Cardiac muscle cell (in vitro differentiated cells and primary cell): Measurements from ENCODE around the gene UBE2Q2. TPM values are rescaled to one million over a fixed set of nuclear protein-coding genes. Genes with fewer than 3 reads are reported as not detected.

Experiments used
- DNase-seq, 2 donors: peaks; one replicate each; pipeline versions ENCODE4 v3.0.0 to v3.0.0-alpha.2; 2010 to 2017; ENCODE audit warnings: low read depth in 1 of 2, low spot score in 1 of 2
- H3K27ac ChIP-seq: fragments of 200-600 bp; sonication (generic); 2 replicates; pipeline ENCODE4 v1.5.1; 2016
- H3K27me3 ChIP-seq: fragments of 200-600 bp; sonication (generic); 2 replicates; pipeline ENCODE4 v1.6.0; 2016; ENCODE audit warnings: control low read depth
- H3K36me3 ChIP-seq: fragments of 200-600 bp; sonication (generic); 2 replicates; pipeline ENCODE4 v1.5.1; 2016; ENCODE audit warnings: control low read depth
- H3K4me1 ChIP-seq: fragments of 200-600 bp; sonication (generic); 2 replicates; pipeline ENCODE4 v1.8.1; 2017; ENCODE audit warnings: low read depth, mild to moderate bottlenecking, mixed run types
- H3K4me3 ChIP-seq: fragments of 200-600 bp; sonication (generic); 2 replicates; pipeline ENCODE4 v1.5.1; 2016; ENCODE audit warnings: mild to moderate bottlenecking
- H3K9me3 ChIP-seq: fragments of 200-600 bp; sonication (generic); 2 replicates; pipeline ENCODE4 v1.5.1; 2017; ENCODE audit warnings: low read depth, mild to moderate bottlenecking, control low read depth
- polyA plus RNA-seq: library from polyadenylated mRNA; unstranded; fragments of >200 nt; fragmentation: Nextera tagmentation; extraction: Ambion mirVana; gene quantifications from 2 replicates; pipeline ENCODE4 v1.2.1, GENCODE V29; 2016
- total RNA-seq: library from RNA; depleted of rRNA; stranded (reverse); fragments of >200 nt; gene quantifications from 2 replicates; pipeline ENCODE4 v1.2.3, GENCODE V29; 2016
- TF ChIP-seq, protein P1 (sequence below): IDR thresholded peaks from 2 replicates; pipeline ENCODE4 v1.5.1; 2012; ENCODE audit warnings: low read depth, mild to moderate bottlenecking, low read length

The UBE2Q2 gene
- total and polyA plus RNA-seq, 2 experiments from 2014 or later = 33.7 to 36.7 TPM

DNA sequence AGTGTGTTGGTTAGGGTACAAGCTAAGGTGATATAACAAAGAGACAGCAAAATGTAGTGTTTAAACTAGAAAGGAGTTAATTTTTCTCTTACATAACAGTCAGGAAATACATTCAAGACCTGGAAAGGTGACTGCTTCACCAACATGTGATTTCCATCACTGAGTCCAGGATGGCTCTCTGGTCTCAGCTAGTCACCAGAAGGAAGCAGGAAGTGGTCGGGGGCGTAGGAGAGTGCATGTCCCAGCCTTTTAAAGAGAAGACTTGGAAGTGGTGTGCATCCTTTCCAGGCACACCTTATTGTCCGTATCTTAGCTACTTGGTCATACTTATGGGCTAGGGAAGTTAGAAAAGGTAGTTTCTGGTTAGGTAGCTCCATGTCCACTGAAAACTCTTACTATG, 11.1 kb upstream of the UBE2Q2 start:
- Histone ChIP-seq H3K9me3 (no peaks in the 10 kb centered on the region), H3K27me3 (no peaks in the 10 kb centered on the region), H3K4me3 (no peak overlapping the region), H3K36me3 (no peaks in the 10 kb centered on the region), H3K4me1 (peaks cover 8% of the 10 kb centered on the region), H3K27ac (no peak overlapping the region)
- DNase-seq = no peak
- TF ChIP-seq, protein P1, sequence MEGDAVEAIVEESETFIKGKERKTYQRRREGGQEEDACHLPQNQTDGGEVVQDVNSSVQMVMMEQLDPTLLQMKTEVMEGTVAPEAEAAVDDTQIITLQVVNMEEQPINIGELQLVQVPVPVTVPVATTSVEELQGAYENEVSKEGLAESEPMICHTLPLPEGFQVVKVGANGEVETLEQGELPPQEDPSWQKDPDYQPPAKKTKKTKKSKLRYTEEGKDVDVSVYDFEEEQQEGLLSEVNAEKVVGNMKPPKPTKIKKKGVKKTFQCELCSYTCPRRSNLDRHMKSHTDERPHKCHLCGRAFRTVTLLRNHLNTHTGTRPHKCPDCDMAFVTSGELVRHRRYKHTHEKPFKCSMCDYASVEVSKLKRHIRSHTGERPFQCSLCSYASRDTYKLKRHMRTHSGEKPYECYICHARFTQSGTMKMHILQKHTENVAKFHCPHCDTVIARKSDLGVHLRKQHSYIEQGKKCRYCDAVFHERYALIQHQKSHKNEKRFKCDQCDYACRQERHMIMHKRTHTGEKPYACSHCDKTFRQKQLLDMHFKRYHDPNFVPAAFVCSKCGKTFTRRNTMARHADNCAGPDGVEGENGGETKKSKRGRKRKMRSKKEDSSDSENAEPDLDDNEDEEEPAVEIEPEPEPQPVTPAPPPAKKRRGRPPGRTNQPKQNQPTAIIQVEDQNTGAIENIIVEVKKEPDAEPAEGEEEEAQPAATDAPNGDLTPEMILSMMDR = no peak

GRCh38 chr15:75834021-75834420, 9.2 kb upstream of the UBE2Q2 start:
- no peak for DNase-seq
- Histone ChIP-seq H3K4me3 (no peak overlapping the region), H3K4me1 (peaks cover 8% of the 10 kb centered on the region), H3K36me3 (no peaks in the 10 kb centered on the region), H3K27ac (no peak overlapping the region), H3K27me3 (no peaks in the 10 kb centered on the region), H3K9me3 (no peaks in the 10 kb centered on the region)
- TF ChIP-seq, protein P1 = no peak

GRCh38 chr15:75835990-75836958, 7.0 kb upstream of the UBE2Q2 start:
- Histone ChIP-seq H3K27ac (no peak overlapping the region), H3K36me3 (no peaks in the 10 kb centered on the region), H3K4me1 (peaks cover 6% of the 10 kb centered on the region), H3K27me3 (no peaks in the 10 kb centered on the region), H3K4me3 (no peak overlapping the region), H3K9me3 (no peaks in the 10 kb centered on the region)
- TF ChIP-seq, protein P1 = no peak
- no peak for DNase-seq

GRCh38 chr15:75836959-75837334, 6.3 kb upstream of the UBE2Q2 start:
- TF ChIP-seq, protein P1 = no peak
- H3K27ac ChIP-seq = no peak overlapping the region
- H3K9me3 ChIP-seq = no peaks in the 10 kb centered on the region
- DNase-seq = peak in 1 of 2 donors; percentile 75
- no peaks in the 10 kb centered on the region for H3K27me3 ChIP-seq
- no peak overlapping the region for H3K4me3 ChIP-seq
- no peaks in the 10 kb centered on the region for H3K36me3 ChIP-seq
- H3K4me1 ChIP-seq = no peaks in the 10 kb centered on the region

- H3K9me3 ChIP-seq = no peaks in the 10 kb centered on the region
- no peaks in the 10 kb centered on the region for H3K36me3 ChIP-seq
- H3K27me3 ChIP-seq = no peaks in the 10 kb centered on the region
- no peak overlapping the region for H3K4me3 ChIP-seq
- TF ChIP-seq, protein P1 = no peak
- DNase-seq = peak; percentile 8 to 84
- H3K27ac ChIP-seq = no peak overlapping the region
- H3K4me1 ChIP-seq = peaks cover 11% of the 10 kb centered on the region
Observed at GRCh38 chr15:75840659-75841058, 2.6 kb upstream of the UBE2Q2 start.
